SU-DHL-6 (cell line): ENCODE measurements around the gene MAGI3.

Experiments used
- H2AFZ ChIP-seq: fragments of 200-600 bp; sonication (generic); 2 replicates; pipeline ENCODE4 v1.6.1; 2014; ENCODE audit warnings: low read depth, mild to moderate bottlenecking, moderate library complexity, mixed read lengths, antibody characterized with exemption, low read length; ENCODE audit not compliant: severe bottlenecking
- H3F3A ChIP-seq: fragments of 200-600 bp; shearing (Covaris generic); 2 replicates; pipeline ENCODE4 v1.6.0; 2016; ENCODE audit warnings: antibody characterized with exemption, mild to moderate bottlenecking; ENCODE audit not compliant: insufficient read depth
- H3K27ac ChIP-seq: fragments of 200-600 bp; sonication (generic); 2 replicates; pipeline ENCODE4 v1.5.1; 2016; ENCODE audit warnings: low read depth, mild to moderate bottlenecking, low read length, moderate library complexity, mixed read lengths
- H3K27me3 ChIP-seq: fragments of 200-600 bp; sonication (generic), shearing (Covaris generic); 2 replicates; pipeline ENCODE4 v1.6.0; 2014; ENCODE audit warnings: mild to moderate bottlenecking, low read length
- H3K36me3 ChIP-seq: fragments of 200-600 bp; sonication (generic); 2 replicates; pipeline ENCODE4 v1.6.1; 2014; ENCODE audit warnings: mild to moderate bottlenecking, low read length, mixed read lengths
- H3K4me2 ChIP-seq: fragments of 300-600, 200-600 bp; shearing (Covaris generic), sonication (generic); 2 replicates; pipeline ENCODE4 v1.6.0; 2014; ENCODE audit warnings: low read length, low read depth, mild to moderate bottlenecking; ENCODE audit not compliant: poor library complexity, severe bottlenecking
- H3K4me3 ChIP-seq: fragments of 200-600 bp; sonication (generic); 2 replicates; pipeline ENCODE4 v1.5.1; 2014; ENCODE audit warnings: antibody characterized with exemption, low read length, mild to moderate bottlenecking, mixed read lengths; ENCODE audit not compliant: insufficient read depth, poor library complexity, severe bottlenecking
- H3K79me2 ChIP-seq: fragments of 200-600 bp; sonication (generic); 2 replicates; pipeline ENCODE4 v1.6.1; 2014; ENCODE audit warnings: mild to moderate bottlenecking, low read length, moderate library complexity; ENCODE audit not compliant: insufficient read depth
- H3K9ac ChIP-seq: fragments of 200-600 bp; sonication (generic); 2 replicates; pipeline ENCODE4 v1.7.0; 2014; ENCODE audit warnings: mild to moderate bottlenecking, low read length
- H3K9me2 ChIP-seq: fragments of 200-600 bp; sonication (generic); replicated peaks from 2 replicates; pipeline ENCODE4 v1.6.1; 2014; ENCODE audit warnings: low read length; ENCODE audit not compliant: insufficient read depth
- H3K9me3 ChIP-seq: fragments of 200-600 bp; sonication (generic); 2 replicates; pipeline ENCODE4 v1.6.1; 2014; ENCODE audit warnings: low read length, mixed read lengths; ENCODE audit not compliant: insufficient read depth
- H4K20me1 ChIP-seq: fragments of 200-600 bp; sonication (generic); 2 replicates; pipeline ENCODE4 v1.6.1; 2014; ENCODE audit warnings: low read depth, mild to moderate bottlenecking, antibody characterized with exemption, low read length, moderate library complexity, mixed read lengths
- EZH2phosphoT487 ChIP-seq: fragments of 200-600 bp; sonication (generic), shearing (Covaris generic); conservative IDR thresholded peaks from 2 replicates; pipeline ENCODE4 v1.6.1; 2018; ENCODE audit warnings: mild to moderate bottlenecking, antibody characterized with exemption, low read length, moderate library complexity, mixed read lengths
- TF ChIP-seq, protein P1 (sequence below): fragments of 200-600 bp; sonication (generic); IDR thresholded peaks from one replicate; pipeline ENCODE4 v1.5.1; 2017; ENCODE audit warnings: antibody characterized with exemption, mild to moderate bottlenecking, low read length, moderate library complexity; ENCODE audit not compliant: insufficient read depth, poor library complexity, severe bottlenecking

Gene MAGI3

DNA sequence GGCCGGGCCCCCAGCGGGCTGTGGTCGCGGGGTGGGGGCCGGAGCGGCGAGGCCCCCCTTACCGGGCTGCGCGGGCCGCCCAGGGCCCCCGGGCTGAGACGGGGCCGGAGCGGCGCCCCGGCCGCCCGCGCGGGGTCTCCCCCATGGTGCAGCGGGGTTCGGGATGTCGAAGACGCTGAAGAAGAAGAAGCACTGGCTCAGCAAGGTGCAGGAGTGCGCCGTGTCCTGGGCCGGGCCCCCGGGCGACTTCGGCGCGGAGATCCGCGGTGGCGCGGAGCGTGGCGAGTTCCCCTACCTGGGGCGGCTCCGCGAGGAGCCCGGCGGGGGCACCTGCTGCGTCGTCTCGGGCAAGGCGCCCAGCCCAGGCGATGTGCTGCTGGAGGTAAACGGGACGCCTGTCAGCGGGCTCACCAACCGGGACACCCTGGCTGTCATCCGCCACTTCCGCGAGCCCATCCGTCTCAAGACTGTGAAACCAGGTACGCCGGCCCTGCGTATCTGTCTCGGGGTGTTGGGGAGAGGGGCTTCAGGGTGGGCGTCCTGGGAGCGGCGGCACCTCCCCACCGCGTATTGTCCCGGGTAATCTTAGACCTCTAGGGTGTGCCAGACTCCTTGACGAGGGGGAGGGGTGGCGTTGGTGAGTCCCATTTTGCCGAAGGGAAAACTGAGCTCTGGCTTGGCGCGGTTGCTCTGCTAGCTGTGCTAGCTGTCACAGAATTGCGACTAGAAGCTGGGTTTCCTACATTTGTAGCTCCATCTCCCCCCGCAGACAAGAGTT, 745 bp downstream of the MAGI3 start:
- Histone ChIP-seq H3K36me3 (no peaks in the 10 kb centered on the region), H3K9me3 (no peaks in the 10 kb centered on the region), H3F3A (peaks cover 5% of the 10 kb centered on the region; the same call in 1 of the 2 replicates), H3K9me2 (no peaks in the 10 kb centered on the region), H3K9ac (peak overlapping the region; percentile 87), H2AFZ (peak overlapping the region; percentile 91), H3K27me3 (no peaks in the 10 kb centered on the region), H4K20me1 (peaks cover 9% of the 10 kb centered on the region), H3K4me2 (peak overlapping the region; percentile 73), H3K27ac (no peak overlapping the region), H3K4me3 (peak overlapping the region; percentile 98), H3K79me2 (no peaks in the 10 kb centered on the region)
- no peak for TF ChIP-seq EZH2phosphoT487
- TF ChIP-seq, protein P1, sequence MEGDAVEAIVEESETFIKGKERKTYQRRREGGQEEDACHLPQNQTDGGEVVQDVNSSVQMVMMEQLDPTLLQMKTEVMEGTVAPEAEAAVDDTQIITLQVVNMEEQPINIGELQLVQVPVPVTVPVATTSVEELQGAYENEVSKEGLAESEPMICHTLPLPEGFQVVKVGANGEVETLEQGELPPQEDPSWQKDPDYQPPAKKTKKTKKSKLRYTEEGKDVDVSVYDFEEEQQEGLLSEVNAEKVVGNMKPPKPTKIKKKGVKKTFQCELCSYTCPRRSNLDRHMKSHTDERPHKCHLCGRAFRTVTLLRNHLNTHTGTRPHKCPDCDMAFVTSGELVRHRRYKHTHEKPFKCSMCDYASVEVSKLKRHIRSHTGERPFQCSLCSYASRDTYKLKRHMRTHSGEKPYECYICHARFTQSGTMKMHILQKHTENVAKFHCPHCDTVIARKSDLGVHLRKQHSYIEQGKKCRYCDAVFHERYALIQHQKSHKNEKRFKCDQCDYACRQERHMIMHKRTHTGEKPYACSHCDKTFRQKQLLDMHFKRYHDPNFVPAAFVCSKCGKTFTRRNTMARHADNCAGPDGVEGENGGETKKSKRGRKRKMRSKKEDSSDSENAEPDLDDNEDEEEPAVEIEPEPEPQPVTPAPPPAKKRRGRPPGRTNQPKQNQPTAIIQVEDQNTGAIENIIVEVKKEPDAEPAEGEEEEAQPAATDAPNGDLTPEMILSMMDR, result no peak

DNA sequence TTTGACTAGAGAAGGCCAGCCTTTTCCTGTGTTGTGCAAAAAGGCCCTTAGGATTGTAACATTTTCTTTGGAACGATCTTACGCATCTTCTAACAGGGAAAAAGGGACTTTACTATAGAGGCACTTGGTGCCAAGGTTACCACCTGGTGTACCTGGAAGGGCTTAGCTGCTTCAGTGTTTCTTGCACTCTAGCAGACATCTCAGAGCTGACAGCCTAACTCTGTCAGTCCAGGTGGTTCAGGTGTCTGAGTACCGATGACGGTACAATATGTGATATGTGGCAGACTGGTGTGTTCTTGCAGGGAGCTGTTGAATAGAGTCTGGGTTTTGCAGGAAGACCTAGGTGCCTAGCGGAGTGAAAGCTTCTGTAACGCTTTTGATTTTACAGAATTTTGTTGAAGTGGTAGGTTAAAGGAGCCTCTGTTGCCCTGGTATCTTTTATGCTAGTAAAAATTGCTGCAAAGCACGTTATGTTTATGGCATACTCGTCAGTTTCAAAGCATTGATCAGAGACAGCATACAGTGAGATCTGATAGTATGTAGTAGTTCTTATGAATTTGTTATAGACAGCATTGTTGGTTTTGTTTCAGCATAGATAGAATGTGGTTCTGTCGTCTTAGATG, 1.4 kb downstream of the MAGI3 start:
- H3K79me2 ChIP-seq, result no peaks in the 10 kb centered on the region
- H4K20me1 ChIP-seq, result peaks cover 9% of the 10 kb centered on the region
- peak overlapping the region; percentile 98 for H3K4me3 ChIP-seq
- no peaks in the 10 kb centered on the region for H3K36me3 ChIP-seq
- peak overlapping the region; percentile 53 for H2AFZ ChIP-seq
- no peak overlapping the region for H3K27ac ChIP-seq
- no peaks in the 10 kb centered on the region for H3K9me3 ChIP-seq
- peak overlapping the region; percentile 73 for H3K4me2 ChIP-seq
- peak overlapping the region; percentile 87 for H3K9ac ChIP-seq
- no peak for TF ChIP-seq EZH2phosphoT487
- TF ChIP-seq, protein P1, result no peak
- H3F3A ChIP-seq, result peaks cover 5% of the 10 kb centered on the region; the same call in 1 of the 2 replicates
- H3K27me3 ChIP-seq, result no peaks in the 10 kb centered on the region
- no peaks in the 10 kb centered on the region for H3K9me2 ChIP-seq

- Histone ChIP-seq H3K36me3 (no peaks in the 10 kb centered on the region), H3K9me2 (no peaks in the 10 kb centered on the region), H3F3A (peaks cover 5% of the 10 kb centered on the region; the same call in 1 of the 2 replicates), H4K20me1 (peaks cover 14% of the 10 kb centered on the region), H3K27me3 (no peaks in the 10 kb centered on the region), H3K9ac (no peak overlapping the region), H3K9me3 (no peaks in the 10 kb centered on the region), H3K4me3 (no peak overlapping the region), H3K79me2 (no peaks in the 10 kb centered on the region), H3K4me2 (peak overlapping the region; percentile 73), H3K27ac (no peak overlapping the region), H2AFZ (no peak overlapping the region)
- TF ChIP-seq EZH2phosphoT487, result no peak
Measured at GRCh38 chr1:113392541-113393128, 2.3 kb downstream of the MAGI3 start.
